NCI-H1694 treated with DMSO at 0.1 percent for 48 hours (cell line): ENCODE results near the gene ART4.

ENCODE experiments used
- DNase-seq: peaks from one replicate; lab custom pipeline; 2025; lab: John Stamatoyannopoulos, UW

Gene ART4

DNA sequence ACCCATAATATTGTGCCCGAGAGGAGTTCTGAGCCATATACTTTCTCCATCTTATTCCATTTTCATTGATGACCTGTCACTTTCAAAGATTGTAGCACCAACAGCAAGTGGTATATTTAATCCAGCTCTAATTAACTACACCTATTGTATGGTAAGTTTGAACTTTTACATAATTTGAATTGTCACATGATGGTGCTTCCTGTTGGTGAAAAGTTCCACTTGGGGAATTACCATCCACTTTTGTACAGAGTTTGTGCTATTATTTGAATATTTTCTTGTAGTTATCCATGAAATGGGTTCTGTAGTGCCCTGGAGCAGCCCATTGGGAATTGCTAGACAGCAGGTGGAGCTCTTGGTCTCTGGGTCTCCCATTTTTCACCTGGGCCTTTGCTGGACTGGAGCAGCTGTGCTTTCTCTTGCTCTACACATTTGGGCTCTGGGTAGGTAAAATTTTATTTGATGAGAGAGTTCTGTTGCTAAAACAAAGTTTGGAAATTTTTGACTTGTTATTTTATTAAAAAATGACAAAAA lies 32.3 kb downstream of the ART4 start:
- peak; percentile 18 for DNase-seq

DNA sequence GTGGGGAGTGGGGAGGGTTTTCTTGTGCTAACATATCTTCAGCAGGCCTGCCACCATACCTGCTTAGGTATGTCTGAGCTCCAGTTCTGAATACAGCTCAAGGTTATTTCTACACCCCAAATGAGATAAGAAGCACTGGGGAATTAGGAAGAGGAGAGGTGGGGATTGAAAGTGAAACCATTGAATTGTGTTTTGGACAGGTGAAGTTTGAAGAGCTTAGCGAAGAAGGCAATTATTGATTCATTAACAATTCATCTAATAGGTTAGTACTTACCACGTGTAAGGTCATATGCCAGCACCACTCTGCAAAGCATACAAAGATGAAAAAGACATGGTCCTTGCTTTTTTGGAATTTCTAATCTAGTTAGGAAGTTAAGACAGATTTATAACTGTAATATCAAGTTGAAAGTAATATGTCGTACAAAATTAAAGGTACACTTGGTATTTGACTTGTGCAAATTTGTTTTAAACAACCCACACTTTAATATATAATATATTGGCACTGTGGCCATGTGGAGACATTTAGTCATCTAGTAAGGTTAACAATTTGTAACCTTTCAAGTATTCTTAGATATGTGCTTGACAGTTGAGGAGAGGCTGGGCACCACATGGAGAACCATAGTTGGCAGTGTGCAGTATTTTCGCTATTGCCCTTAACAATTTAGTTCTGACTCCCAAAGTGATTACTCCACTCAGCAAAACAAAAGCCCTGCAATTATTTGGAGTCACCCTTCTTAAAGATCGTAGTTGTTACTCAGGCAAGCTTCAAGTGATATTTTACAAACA lies 33.0 kb downstream of the ART4 start:
- DNase-seq, result no peak

DNA sequence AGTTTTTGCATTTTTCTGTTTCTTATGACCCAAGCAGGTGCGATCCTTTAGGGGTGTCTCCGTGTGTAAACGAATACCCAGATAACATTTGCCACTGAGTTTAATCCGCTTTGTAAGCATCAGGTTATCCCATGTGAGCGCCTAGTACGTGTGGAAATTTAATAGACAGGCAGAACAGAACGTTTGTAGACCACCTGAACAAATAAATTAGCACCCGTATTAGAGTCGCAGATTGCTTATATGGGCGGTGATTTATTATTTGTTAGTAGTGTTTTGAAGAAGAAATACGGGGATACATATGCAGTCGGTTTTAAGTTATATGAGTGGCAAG lies 39.5 kb downstream of the ART4 start:
- DNase-seq, result no peak

DNA sequence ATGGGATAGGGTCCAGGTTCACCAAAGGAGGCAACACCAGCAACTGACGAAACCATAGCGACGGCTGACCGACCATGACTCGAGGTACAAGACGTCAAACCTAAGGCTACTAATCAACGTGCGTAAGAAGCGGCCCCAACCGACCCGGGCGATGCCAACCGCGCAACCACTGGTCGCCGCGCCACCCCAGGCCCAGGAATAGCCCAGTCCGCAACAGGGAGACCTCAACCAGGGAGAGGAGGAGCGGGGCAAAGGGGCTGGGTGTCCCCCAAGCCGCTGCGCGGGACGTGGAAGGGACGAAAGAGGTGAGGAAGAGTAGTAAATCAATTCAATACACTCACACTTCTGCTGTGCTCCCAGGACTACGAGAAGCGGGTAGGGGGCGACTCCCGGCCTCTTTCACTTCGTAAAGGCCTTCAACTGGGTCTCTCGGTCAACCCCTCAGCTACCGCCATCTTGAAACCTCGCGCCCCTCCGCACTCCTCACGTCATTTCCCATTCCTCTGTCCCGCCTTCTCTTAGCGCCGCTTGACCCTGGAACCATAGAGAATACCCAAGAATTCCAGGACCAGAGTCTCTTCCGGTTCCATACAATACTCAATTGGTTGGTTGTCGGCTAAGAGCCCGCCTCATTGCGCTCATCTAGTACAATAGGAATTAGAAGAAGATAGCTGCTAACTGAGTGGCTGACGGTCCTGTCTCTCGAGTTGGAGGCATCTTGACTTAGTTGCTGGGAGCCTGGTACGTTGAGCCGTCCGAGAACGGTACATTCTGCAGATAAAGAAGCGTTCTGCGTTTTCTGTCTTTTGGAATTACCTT lies 40.1 kb downstream of the ART4 start, which contains the start of the genes C12orf60 and WBP11:
TSS of gene C12orf60 (plus strand) at position 660 of the 819 bp plus-strand sequence. CDS start 19,266 bp downstream, outside the sequence.
TSS of gene WBP11 (minus strand) at position 468 of the 819 bp plus-strand sequence. CDS start 2,095 bp downstream, outside the sequence.
- DNase-seq, result peak; percentile 100

DNA sequence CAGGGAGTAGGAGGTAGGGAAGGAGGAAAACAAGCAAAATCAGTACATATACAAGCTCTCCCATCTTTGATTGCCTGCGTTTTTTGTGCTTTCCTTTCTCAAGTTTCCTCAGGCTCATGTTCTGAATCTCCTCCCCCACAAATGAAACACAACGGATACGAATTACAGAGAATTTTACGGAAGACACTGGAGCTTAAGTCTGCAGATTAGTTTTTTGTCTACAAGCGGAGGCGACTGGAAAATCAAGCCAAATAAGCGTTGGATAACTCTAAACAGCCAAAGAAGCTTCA lies 40.7 kb downstream of the ART4 start:
- no peak for DNase-seq

DNA sequence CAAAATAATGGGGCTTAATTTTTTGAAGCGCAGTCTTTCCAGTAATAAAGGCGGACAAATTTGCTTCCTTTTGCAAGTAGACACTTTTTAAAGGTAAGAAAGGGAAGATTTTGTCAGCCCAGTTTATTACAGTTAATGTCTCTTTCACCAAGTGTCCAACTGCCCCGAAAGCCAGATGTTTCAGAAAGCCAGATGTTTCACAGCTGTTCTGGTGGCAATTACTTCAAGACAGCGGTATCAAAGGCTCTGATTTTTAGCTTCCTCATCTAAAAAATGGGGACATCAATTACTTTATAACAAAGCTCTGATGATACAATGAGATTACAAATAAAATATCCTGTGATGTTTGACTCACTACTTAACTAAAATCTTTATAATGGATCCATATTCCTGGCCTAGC lies 41.1 kb downstream of the ART4 start:
- no peak for DNase-seq

DNA sequence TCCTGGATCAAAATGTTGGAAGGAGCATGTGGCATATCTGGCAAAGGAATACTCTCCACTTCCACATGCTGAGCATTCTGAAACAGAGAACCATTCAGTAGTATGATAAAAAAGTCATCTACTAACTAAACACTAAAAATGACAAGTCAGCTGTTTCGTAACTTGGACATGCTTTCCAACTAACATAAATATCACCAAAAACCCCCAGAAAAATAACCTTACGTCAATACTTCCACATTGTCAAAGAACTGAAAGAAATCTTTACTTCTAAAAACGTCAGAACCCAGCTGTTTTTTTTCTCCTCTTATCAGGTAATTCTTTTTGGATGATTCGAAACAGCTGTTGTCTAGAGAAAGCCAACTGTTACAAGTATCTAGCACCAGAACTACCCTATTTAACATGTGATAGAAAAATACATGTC lies 48.3 kb downstream of the ART4 start:
- DNase-seq, result no peak

DNA sequence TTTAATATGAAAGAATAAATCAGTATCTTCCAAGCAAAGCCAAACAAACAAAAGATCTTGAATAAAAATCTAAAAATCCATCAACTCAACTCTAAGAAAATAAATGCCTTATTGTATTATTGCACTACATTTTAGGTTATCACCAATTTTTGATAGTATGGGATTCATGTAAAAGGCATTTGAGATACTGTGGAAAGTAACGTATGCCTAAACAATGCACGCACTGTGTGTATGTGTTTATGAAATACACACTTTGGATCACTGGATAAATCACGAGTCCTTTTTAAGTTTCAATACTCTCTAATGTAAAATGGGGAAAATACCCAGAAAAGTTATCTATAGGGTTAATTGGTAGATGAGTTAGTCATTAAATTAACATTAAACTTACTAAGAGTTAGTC lies 57.8 kb downstream of the ART4 start:
- DNase-seq, result no peak

DNA sequence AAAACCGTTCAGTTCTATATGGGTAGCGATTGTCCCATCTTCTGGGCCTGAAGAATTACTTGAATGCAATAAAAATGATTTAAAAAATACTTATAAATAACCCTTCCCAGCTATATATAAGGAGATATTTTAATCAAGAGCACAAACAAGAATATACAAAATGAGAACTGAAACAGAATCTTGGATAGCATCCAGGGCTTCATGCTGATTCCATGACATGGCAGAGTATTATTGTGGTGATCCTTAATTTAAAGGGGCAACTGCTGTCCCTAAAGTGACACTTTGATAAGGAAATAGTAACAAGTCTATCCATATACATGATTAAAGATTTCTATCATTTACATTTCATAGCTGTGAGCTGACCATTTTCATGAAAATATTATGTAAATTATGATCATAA lies 58.9 kb downstream of the ART4 start:
- no peak for DNase-seq

DNA sequence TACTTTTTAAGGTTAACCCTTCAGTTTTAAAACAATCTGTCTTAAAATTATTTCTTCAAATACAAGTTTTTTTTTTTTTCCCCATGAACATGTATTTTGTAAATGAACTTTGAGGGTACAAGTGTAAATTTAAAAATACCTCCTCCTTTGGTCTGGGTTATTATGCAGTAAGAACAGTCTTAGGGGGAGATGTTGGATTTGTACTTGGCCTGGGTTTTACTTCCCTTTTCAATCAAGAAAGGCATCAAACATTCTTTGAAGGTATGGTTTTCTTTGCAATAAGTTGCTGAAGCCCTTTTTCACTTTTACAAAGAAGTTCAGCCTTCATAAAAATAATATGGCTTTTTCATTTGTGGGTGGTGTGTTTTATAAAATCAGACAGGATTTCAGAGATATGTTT lies 60.6 kb downstream of the ART4 start:
- DNase-seq, result no peak

DNA sequence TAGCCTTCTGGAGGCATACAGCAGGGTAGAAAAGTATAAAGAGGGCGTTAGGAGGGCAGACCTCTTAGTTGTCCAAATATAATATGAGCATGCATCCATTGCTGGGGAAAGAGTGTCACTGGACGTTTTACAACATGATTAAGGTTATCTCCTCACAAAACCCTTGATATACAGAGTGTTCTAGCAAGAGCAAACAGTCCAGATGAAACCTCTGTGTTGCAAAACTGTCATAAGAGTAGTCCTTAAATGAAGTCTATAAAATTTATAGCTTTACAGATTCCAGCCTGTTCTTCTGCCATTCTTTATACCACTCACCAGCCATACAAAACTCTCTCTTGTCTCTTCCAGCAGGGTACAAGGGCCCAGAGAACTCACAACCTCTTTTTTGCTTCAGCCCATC lies 61.8 kb downstream of the ART4 start:
- DNase-seq, result no peak

DNA sequence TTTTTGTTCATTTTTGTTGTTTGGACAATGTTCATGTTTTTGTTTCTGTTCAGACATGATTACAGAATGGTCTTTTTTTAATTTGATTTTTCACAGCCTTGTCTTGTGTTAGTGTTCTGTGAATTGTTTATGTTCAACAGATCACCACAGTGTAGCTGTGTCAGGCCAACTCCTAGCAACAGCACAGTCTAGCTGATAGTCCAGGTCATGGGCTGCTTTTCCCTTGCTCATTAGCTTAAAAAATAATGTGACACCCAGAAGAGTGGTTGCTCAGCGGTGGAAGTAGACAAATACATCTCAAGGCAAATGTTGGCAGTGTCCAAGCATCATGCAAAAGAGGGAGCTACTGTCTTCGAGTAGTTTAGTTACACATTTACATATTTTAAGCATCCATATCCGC lies 62.5 kb downstream of the ART4 start:
- DNase-seq, result no peak

DNA sequence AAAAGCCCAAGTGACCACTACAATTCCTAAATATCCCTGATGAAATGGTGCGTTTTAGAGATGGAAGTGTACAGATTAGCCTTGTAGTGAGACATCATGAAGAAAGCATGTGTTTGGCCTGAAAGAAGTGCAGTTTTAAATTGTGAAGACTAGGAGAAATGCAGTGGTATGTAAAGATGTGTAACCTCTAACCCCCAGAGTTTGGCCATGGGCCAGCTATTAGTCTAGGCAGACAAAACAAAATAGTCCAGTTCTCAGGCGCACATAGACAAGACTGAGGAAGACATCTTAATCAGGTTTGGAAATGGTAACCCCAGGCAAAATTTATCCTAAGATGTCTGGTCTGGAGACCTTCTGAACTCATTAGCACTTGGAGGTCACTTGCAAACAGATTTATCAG lies 63.5 kb downstream of the ART4 start:
- no peak for DNase-seq

DNA sequence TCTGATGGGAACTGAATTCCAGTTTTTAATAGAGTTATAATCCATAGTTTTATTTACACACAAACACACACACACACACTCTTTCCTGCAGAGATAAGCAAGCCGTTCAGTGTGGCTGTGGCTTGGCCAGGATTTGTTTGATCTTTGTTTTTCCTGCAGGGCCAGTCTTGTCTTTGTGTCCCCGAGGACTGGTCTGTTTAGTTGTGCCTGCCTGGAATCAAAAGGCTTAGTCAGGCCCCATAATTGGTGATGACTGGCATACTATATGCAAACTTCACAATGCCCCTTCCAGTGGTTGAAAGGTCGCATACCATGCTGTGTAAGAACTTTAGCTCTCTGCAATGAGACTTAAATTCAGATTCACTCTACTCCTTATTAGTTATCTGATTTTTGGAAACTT lies 66.1 kb downstream of the ART4 start:
- no peak for DNase-seq

DNA sequence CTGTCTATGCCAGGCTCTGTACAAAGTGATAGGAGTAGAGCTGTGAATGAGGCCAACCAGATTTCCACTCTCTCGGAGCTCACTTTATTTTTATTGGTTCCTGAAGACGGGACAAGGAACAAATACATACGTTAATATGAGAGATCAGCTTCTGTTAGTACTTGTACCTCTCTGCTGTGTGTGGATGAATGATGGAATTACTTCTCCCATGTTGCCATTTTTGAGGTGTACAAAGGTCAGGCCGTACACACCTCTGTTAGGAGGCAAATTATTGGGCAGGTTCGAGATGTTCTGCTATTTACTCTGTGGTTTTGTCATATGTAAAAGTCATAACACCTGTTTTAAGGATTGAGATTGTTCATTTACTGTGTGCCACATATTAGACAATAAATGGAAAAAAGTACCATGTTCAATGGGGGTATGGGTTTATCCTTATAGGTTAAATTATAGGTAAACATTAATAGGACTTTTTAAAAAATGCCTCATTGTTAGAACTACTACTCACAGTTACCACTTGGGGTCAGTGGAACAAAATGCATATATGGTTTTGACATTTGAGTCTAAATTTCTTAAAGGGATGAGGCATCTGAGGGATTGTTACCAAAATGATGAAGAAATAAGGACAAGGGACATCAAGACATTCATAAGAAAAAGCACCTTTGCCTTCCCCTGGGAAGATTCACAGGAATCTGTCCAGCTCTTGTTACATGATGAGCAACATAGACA lies 66.9 kb downstream of the ART4 start:
- no peak for DNase-seq

DNA sequence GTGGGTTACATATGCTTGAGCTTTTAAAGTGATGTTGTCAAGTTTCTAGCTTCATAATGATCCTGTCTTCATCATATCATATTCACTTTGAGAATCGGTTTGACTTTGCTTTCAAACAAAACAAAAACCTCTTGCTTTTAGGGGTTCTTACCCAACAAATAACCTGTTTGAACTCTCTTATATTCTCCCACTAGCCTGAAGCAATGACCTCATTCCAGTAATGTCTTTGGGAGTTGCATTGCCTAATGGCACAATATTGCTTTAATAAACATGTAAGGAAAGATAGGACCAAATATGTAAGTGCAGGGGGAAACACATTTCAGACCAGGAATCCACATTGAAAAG lies 67.7 kb downstream of the ART4 start:
- DNase-seq, result no peak
